Endothelial cell of umbilical vein (primary cell): ENCODE data around the gene OR6X1. TPM values are rescaled to one million over a fixed set of nuclear protein-coding genes. Genes with fewer than 3 reads are reported as not detected.

Experiments used
- BruUV-seq: library from RNA; stranded (reverse); fragments of 400-500 nt; replicated peaks from 2 replicates; lab custom pipeline; 2021; lab: Mats Ljungman, UMichigan
- CTCF ChIA-PET: fragments of 300-600, 350-600 bp; sonication (Branson Sonifier 250); formaldehyde crosslinking; loops from one replicate; lab custom pipeline; 2021; ENCODE audit warnings: antibody characterized with exemption, inconsistent platforms; lab: Charles Lee
- POLR2A ChIA-PET: fragments of 300-600, 350-600 bp; sonication (Branson Sonifier 250); formaldehyde crosslinking; loops from one replicate; lab custom pipeline; 2021; ENCODE audit warnings: antibody characterized with exemption, inconsistent platforms; lab: Charles Lee
- DNase-seq: peaks from one replicate; pipeline ENCODE4 v3.0.0-alpha.2; 2011; ENCODE audit warnings: low read depth, low spot score
- FAIRE-seq: peaks from 2 replicates; lab custom pipeline; 2011; peaks lifted over from hg19 to GRCh38; lab: Jason Lieb, UNC
- H2AFZ ChIP-seq: 2 replicates; pipeline ENCODE4 v1.6.0; 2012; ENCODE audit warnings: low read depth, low read length, control low read depth, inconsistent platforms
- H3K27ac ChIP-seq: 2 replicates; pipeline ENCODE4 v1.5.1; 2011; ENCODE audit warnings: low read depth, mild to moderate bottlenecking, control low read depth, low read length, moderate library complexity; ENCODE audit not compliant: insufficient read depth
- H3K27me3 ChIP-seq, 2 experiments: 2 replicates each; pipeline versions ENCODE4 v1.6.0 to v1.6.1; 2011; ENCODE audit warnings: low read length in 2 of 2, mixed read lengths in 1 of 2; ENCODE audit not compliant: control insufficient read depth in 2 of 2, insufficient read depth in 2 of 2
- H3K36me3 ChIP-seq, 2 experiments: 2 replicates in 1 of 2; 3 replicates in 1 of 2; pipeline ENCODE4 v1.5.1; 2011; ENCODE audit warnings: low read length in 2 of 2, mild to moderate bottlenecking in 1 of 2, moderate library complexity in 1 of 2; ENCODE audit not compliant: control insufficient read depth in 2 of 2, insufficient read depth in 2 of 2; ENCODE audit errors: extremely low read depth in 1 of 2
- H3K4me1 ChIP-seq: 3 replicates; pipeline ENCODE4 v1.5.1; 2011; ENCODE audit warnings: mild to moderate bottlenecking, low read length; ENCODE audit not compliant: control insufficient read depth, insufficient read depth; ENCODE audit errors: extremely low read depth
- H3K4me2 ChIP-seq: 2 replicates; pipeline ENCODE4 v1.6.1; 2011; ENCODE audit warnings: low read length, control low read depth, mixed read lengths; ENCODE audit not compliant: insufficient read depth
- H3K4me3 ChIP-seq, 3 experiments: fragments of 200-600 bp in 1 of 3; sonication (generic), shearing (Covaris generic) in 1 of 3; replicated peaks in 1 of 3; 2 replicates each; pipeline ENCODE4 v1.5.1; 2011 to 2016; ENCODE audit warnings: control low read depth in 3 of 3, low read length in 3 of 3, mild to moderate bottlenecking in 2 of 3, inconsistent platforms in 1 of 3, low read depth in 1 of 3, moderate library complexity in 1 of 3; ENCODE audit not compliant: insufficient read depth in 1 of 3
- H3K79me2 ChIP-seq: 2 replicates; pipeline ENCODE4 v1.6.0; 2012; ENCODE audit warnings: low read length, inconsistent platforms; ENCODE audit not compliant: control insufficient read depth, insufficient read depth
- H3K9ac ChIP-seq: replicated peaks from 2 replicates; pipeline ENCODE3; 2011; ENCODE audit warnings: low read length, control low read depth; ENCODE audit not compliant: insufficient read depth; ENCODE audit errors: extremely low read depth
- H3K9me1 ChIP-seq: replicated peaks from 3 replicates; pipeline ENCODE4 v1.6.0; 2011; ENCODE audit warnings: mild to moderate bottlenecking, low read length; ENCODE audit not compliant: control insufficient read depth, insufficient read depth; ENCODE audit errors: extremely low read depth
- H3K9me3 ChIP-seq: replicated peaks from 2 replicates; pipeline ENCODE4 v1.5.1; 2012; ENCODE audit warnings: low read length, inconsistent platforms; ENCODE audit not compliant: control insufficient read depth, insufficient read depth
- H4K20me1 ChIP-seq: replicated peaks from 2 replicates; pipeline ENCODE3; 2011; ENCODE audit warnings: mild to moderate bottlenecking, low read length; ENCODE audit not compliant: control insufficient read depth, insufficient read depth; ENCODE audit errors: extremely low read depth
- EZH2 ChIP-seq: IDR thresholded peaks from 2 replicates; pipeline ENCODE4 v1.6.1; 2012; ENCODE audit warnings: borderline replicate concordance, low read depth, mild to moderate bottlenecking, moderate library complexity, low read length, inconsistent platforms; ENCODE audit not compliant: severe bottlenecking
- FOS ChIP-seq: IDR thresholded peaks from 2 replicates; pipeline ENCODE4 v1.6.1; 2011; ENCODE audit warnings: mild to moderate bottlenecking, low read length, moderate library complexity, borderline replicate concordance; ENCODE audit not compliant: insufficient read depth
- GATA2 ChIP-seq: IDR thresholded peaks from 2 replicates; pipeline ENCODE4 v1.7.0; 2011; ENCODE audit warnings: low read depth, mild to moderate bottlenecking, moderate library complexity, mixed read lengths, low read length; ENCODE audit not compliant: insufficient read length, insufficient read depth
- JUN ChIP-seq: IDR thresholded peaks from 2 replicates; pipeline ENCODE4 v1.6.1; 2011; ENCODE audit warnings: borderline replicate concordance, low read depth; ENCODE audit not compliant: insufficient read length, insufficient read depth
- MYC ChIP-seq: IDR thresholded peaks from one replicate; pipeline ENCODE4 v1.6.1; 2011; ENCODE audit warnings: mild to moderate bottlenecking, low read depth, low read length
- POLR2A ChIP-seq: IDR thresholded peaks from 2 replicates; pipeline ENCODE4 v1.6.1; 2012; ENCODE audit warnings: low read depth, mild to moderate bottlenecking, control low read depth, low read length
- POLR2AphosphoS5 ChIP-seq: IDR thresholded peaks from 2 replicates; pipeline ENCODE4 v1.6.1; 2012; ENCODE audit warnings: low read depth, mild to moderate bottlenecking, control low read depth, low read length, moderate library complexity; ENCODE audit not compliant: insufficient read depth
- dilution Hi-C: fragments of 300-500 bp; cut with MboI; formaldehyde crosslinking; loops from one replicate; pipeline ENCODE4 v1.15.0; 2019; ENCODE audit warnings: low sequenced_read_pairs; ENCODE audit not compliant: extremely low pct_ligation_motif_present
- intact Hi-C: fragments of 100-400 bp; cut with micrococcal nuclease; formaldehyde crosslinking; loops from one replicate; pipeline ENCODE4 v1.10.0; 2022
- polyA plus RNA-seq, 4 experiments: library from polyadenylated mRNA; depleted of rRNA in 3 of 4; stranded (reverse) in 3 of 4; unstranded in 1 of 4; fragments of >200 nt; gene quantifications; 2 replicates each; pipeline versions ENCODE4 v1.2.1 to v1.2.3, GENCODE V29; 2011 to 2012; ENCODE audit warnings: missing spikeins in 1 of 4
- total RNA-seq: library from RNA; stranded (reverse); gene quantifications from 2 replicates; pipeline ENCODE4 v1.2.3, GENCODE V29; 2021
- TF ChIP-seq, protein P1 (sequence below), 2 donors: IDR thresholded peaks; 1 replicate in 1 of 2; 2 replicates in 1 of 2; pipeline ENCODE4 v1.5.1; 2011; ENCODE audit warnings: low read length in 2 of 2, mild to moderate bottlenecking in 2 of 2, moderate library complexity in 2 of 2, control low read depth in 1 of 2, inconsistent platforms in 1 of 2, low read depth in 1 of 2; ENCODE audit not compliant: insufficient read depth in 1 of 2; ENCODE audit errors: extremely low read depth in 1 of 2
- TF ChIP-seq, protein P2 (sequence below): IDR thresholded peaks from 2 replicates; pipeline ENCODE4 v1.6.1; 2011; ENCODE audit not compliant: insufficient read depth, insufficient read length

OR6X1 gene
- total and polyA plus RNA-seq, 2 donors (not counting 3 experiments of a cell fraction or from before 2014, with no cell fraction given) = not detected

DNA sequence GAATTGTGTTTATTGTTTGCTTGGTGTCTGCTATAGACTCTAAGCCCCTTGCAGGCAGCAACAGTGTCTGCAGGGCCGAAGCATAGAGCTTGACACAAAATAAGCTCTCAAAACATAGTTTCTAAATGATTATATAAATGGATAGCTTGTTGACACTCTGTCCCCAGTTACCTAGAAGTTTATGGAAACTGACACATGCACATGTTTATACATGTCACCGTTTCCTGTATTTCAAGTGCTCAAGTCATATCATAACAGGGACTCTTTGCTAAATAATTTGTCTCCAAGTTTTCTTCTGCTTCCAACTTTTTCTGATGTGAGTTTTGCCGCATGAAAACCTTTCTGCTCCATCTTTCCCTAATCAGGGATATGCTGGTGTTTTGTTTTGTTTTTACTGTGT lies 3.7 kb upstream of the OR6X1 start:
- ChIA-PET POLR2A (no interaction called here), CTCF (no interaction called here)
- Histone ChIP-seq H3K9me3 (no peaks in the 10 kb centered on the region), H3K4me3 (no peak overlapping the region), H3K9ac (no peak overlapping the region), H4K20me1 (no peaks in the 10 kb centered on the region), H3K36me3 (no peaks in the 10 kb centered on the region), H3K4me1 (no peaks in the 10 kb centered on the region), H3K9me1 (no peaks in the 10 kb centered on the region), H3K4me2 (no peak overlapping the region), H3K79me2 (no peaks in the 10 kb centered on the region), H3K27ac (no peak overlapping the region), H3K27me3 (no peaks in the 10 kb centered on the region), H2AFZ (no peak overlapping the region)
- TF ChIP-seq EZH2 = no peak
- no peak for TF ChIP-seq GATA2
- TF ChIP-seq POLR2AphosphoS5 = no peak
- no peak for TF ChIP-seq MYC
- TF ChIP-seq, protein P1, sequence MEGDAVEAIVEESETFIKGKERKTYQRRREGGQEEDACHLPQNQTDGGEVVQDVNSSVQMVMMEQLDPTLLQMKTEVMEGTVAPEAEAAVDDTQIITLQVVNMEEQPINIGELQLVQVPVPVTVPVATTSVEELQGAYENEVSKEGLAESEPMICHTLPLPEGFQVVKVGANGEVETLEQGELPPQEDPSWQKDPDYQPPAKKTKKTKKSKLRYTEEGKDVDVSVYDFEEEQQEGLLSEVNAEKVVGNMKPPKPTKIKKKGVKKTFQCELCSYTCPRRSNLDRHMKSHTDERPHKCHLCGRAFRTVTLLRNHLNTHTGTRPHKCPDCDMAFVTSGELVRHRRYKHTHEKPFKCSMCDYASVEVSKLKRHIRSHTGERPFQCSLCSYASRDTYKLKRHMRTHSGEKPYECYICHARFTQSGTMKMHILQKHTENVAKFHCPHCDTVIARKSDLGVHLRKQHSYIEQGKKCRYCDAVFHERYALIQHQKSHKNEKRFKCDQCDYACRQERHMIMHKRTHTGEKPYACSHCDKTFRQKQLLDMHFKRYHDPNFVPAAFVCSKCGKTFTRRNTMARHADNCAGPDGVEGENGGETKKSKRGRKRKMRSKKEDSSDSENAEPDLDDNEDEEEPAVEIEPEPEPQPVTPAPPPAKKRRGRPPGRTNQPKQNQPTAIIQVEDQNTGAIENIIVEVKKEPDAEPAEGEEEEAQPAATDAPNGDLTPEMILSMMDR (IDR thresholded peaks at IDR 0.05; ENCODE audit: extremely low read depth in 1 of 2, insufficient read depth in 1 of 2, low read depth in 1 of 2, low read length in 2 of 2) = no peak
- TF ChIP-seq JUN = no peak
- TF ChIP-seq, protein P2, sequence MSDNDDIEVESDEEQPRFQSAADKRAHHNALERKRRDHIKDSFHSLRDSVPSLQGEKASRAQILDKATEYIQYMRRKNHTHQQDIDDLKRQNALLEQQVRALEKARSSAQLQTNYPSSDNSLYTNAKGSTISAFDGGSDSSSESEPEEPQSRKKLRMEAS = no peak
- TF ChIP-seq POLR2A = no peak
- TF ChIP-seq FOS = no peak
- dilution Hi-C loops (no loop called here), intact Hi-C loops (no loop called here)
- BruUV-seq = no TSS peak
- no peak for FAIRE-seq
- DNase-seq = no peak
